ENCODE data around the gene PAPPA2. TPM values are rescaled to one million over a fixed set of nuclear protein-coding genes. Genes with fewer than 3 reads are reported as not detected.
"Not testable (repeated sequence)": the region's sequence is repeated elsewhere in the genome, so short reads cannot be mapped to it uniquely, and the experiment has no call there.

PAPPA2 gene
- total and polyA plus RNA-seq, 12 donors = 0.06 to 1.3 (median 0.29) TPM

GRCh38 chr1:176619261-176619660 is 156.3 kb downstream of the PAPPA2 start:
- TF ChIP-seq CTCF (IDR thresholded peaks at IDR 0.05) = no peak
- Histone ChIP-seq H3K27ac (no peak overlapping the region), H3K4me3 (no peak overlapping the region), H3K4me1 (no peaks in the 10 kb centered on the region), H3K27me3 (no peaks in the 10 kb centered on the region), H3K9me3 (peaks cover 0 to 17% (median 0%) of the 10 kb centered on the region in 11 donors), H3K36me3 (no peaks in the 10 kb centered on the region)
- no peak for ATAC-seq
- intact Hi-C loops (cut with DNase I) = no loop called here
- 62 to 76% methylated on average over 1 of the region's 1 CpG for WGBS, 2 donors
- no peak for DNase-seq

- TF ChIP-seq CTCF (IDR thresholded peaks at IDR 0.05) = no peak
- Histone ChIP-seq H3K9me3 (peaks cover 0 to 12% (median 0%) of the 10 kb centered on the region in 11 donors), H3K27me3 (no peaks in the 10 kb centered on the region), H3K4me3 (no peak overlapping the region), H3K27ac (no peak overlapping the region), H3K36me3 (no peaks in the 10 kb centered on the region), H3K4me1 (no peaks in the 10 kb centered on the region)
- intact Hi-C loops (cut with DNase I) = no loop called here
- 82 to 92% methylated on average over 3 of the region's 3 CpGs for WGBS, 2 donors
- ATAC-seq (no peak), DNase-seq (no peak)
Measured at GRCh38 chr1:176625365-176625764, 162.4 kb downstream of the PAPPA2 start.

GRCh38 chr1:176626572-176627061 is 163.6 kb downstream of the PAPPA2 start:
- intact Hi-C loops (cut with DNase I) = no loop called here
- H3K27ac ChIP-seq = no peak overlapping the region
- WGBS, 2 donors = 82 to 87% methylated on average over 4 of the region's 4 CpGs
- H3K36me3 ChIP-seq = no peaks in the 10 kb centered on the region
- DNase-seq (no peak), ATAC-seq (no peak)
- H3K9me3 ChIP-seq = peaks cover 0 to 12% (median 0%) of the 10 kb centered on the region in 11 donors
- no peak overlapping the region for H3K4me3 ChIP-seq
- H3K27me3 ChIP-seq = no peaks in the 10 kb centered on the region
- no peaks in the 10 kb centered on the region for H3K4me1 ChIP-seq
- TF ChIP-seq CTCF (IDR thresholded peaks at IDR 0.05) = no peak

- TF ChIP-seq CTCF (IDR thresholded peaks at IDR 0.05) = no peak
- H3K27me3 ChIP-seq = no peaks in the 10 kb centered on the region
- no peaks in the 10 kb centered on the region for H3K36me3 ChIP-seq
- WGBS, 2 donors = 61 to 79% methylated on average over 2 of the region's 2 CpGs
- ATAC-seq = no peak
- no peak for DNase-seq
- no peaks in the 10 kb centered on the region for H3K9me3 ChIP-seq
- H3K4me3 ChIP-seq = no peak overlapping the region
- H3K4me1 ChIP-seq = no peaks in the 10 kb centered on the region
- H3K27ac ChIP-seq = no peak overlapping the region
- intact Hi-C loops (cut with DNase I) = no loop called here
Measured at GRCh38 chr1:176628775-176629174, 165.8 kb downstream of the PAPPA2 start.

- H3K9me3 ChIP-seq; intact Hi-C loops (cut with DNase I); H3K4me1 ChIP-seq; DNase-seq; H3K4me3 ChIP-seq; H3K36me3 ChIP-seq; H3K27me3 ChIP-seq; H3K27ac ChIP-seq; ATAC-seq: not testable (repeated sequence)
Measured at GRCh38 chr1:176634733-176635132, 171.8 kb downstream of the PAPPA2 start.
